ENCODE results near the gene SLC5A1. TPM values are rescaled to one million over a fixed set of nuclear protein-coding genes. Genes with fewer than 3 reads are reported as not detected.
A peak's percentile ranks its signal among the peaks of the same experiment; 100 is the strongest.

The SLC5A1 gene
- total and polyA plus RNA-seq, 2 donors from 2014 or later = 1.0 to 3.0 TPM

- Histone ChIP-seq H3K27me3 (ENCODE audit: control insufficient read depth, insufficient read depth, low read length) (no peaks in the 10 kb centered on the region), H3K4me3 (ENCODE audit: low read length in 3 of 3) (peak overlapping the region in 1 of 3 donors; percentile 32), H3K36me3 (ENCODE audit: control insufficient read depth in 2 of 3, insufficient read depth in 3 of 3, low read length in 3 of 3) (no peaks in the 10 kb centered on the region), H3K9ac (ENCODE audit: low read length in 3 of 3) (no peak overlapping the region), H3K27ac (ENCODE audit: low read depth in 2 of 2, low read length in 2 of 2) (no peak overlapping the region), H3K9me3 (ENCODE audit: control insufficient read depth in 2 of 3, insufficient read depth in 1 of 3, low read length in 3 of 3) (no peaks in the 10 kb centered on the region), H3K4me1 (ENCODE audit: control insufficient read depth in 2 of 3, insufficient read depth in 2 of 3, low read depth in 1 of 3, low read length in 3 of 3) (no peaks in the 10 kb centered on the region)
- DNase-seq = no peak
- intact Hi-C loops (cut with DNase I) = no loop called here
- FAIRE-seq = no peak
- TF ChIP-seq, protein P1, sequence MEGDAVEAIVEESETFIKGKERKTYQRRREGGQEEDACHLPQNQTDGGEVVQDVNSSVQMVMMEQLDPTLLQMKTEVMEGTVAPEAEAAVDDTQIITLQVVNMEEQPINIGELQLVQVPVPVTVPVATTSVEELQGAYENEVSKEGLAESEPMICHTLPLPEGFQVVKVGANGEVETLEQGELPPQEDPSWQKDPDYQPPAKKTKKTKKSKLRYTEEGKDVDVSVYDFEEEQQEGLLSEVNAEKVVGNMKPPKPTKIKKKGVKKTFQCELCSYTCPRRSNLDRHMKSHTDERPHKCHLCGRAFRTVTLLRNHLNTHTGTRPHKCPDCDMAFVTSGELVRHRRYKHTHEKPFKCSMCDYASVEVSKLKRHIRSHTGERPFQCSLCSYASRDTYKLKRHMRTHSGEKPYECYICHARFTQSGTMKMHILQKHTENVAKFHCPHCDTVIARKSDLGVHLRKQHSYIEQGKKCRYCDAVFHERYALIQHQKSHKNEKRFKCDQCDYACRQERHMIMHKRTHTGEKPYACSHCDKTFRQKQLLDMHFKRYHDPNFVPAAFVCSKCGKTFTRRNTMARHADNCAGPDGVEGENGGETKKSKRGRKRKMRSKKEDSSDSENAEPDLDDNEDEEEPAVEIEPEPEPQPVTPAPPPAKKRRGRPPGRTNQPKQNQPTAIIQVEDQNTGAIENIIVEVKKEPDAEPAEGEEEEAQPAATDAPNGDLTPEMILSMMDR (IDR thresholded peaks at IDR 0.05; ENCODE audit: borderline replicate concordance, extremely low read depth, insufficient read depth) = no peak
Observed at GRCh38 chr22:32043391-32043790, 330 bp downstream of the SLC5A1 start.

DNA sequence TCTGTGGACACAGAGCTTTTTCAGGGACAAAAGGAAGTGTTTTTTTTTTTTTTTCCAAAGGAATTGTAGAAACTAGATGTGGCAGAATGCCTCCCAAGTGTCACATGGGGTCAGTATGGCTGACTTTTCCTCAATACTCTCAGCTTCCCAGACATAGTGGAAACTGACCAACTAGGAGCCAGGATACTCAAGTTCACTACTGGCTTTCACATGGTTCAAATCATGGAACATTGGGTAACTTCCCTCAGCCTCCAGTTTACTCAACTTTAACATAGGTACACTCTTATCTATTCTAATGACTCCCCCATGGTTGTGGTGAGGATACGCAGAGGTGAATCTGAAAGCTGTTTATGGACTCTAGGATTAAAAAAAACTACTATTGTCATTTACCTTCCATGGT, 1.4 kb downstream of the SLC5A1 start:
- FAIRE-seq (no peak), DNase-seq (no peak)
- TF ChIP-seq, protein P1 (IDR thresholded peaks at IDR 0.05; ENCODE audit: borderline replicate concordance, extremely low read depth, insufficient read depth) = no peak
- Histone ChIP-seq H3K4me3 (ENCODE audit: low read length in 3 of 3) (no peak overlapping the region), H3K9me3 (ENCODE audit: control insufficient read depth in 2 of 3, insufficient read depth in 1 of 3, low read length in 3 of 3) (no peaks in the 10 kb centered on the region), H3K27ac (ENCODE audit: low read depth in 2 of 2, low read length in 2 of 2) (no peak overlapping the region), H3K9ac (ENCODE audit: low read length in 3 of 3) (no peak overlapping the region), H3K4me1 (ENCODE audit: control insufficient read depth in 2 of 3, insufficient read depth in 2 of 3, low read depth in 1 of 3, low read length in 3 of 3) (no peaks in the 10 kb centered on the region), H3K27me3 (ENCODE audit: control insufficient read depth, insufficient read depth, low read length) (no peaks in the 10 kb centered on the region), H3K36me3 (ENCODE audit: control insufficient read depth in 2 of 3, insufficient read depth in 3 of 3, low read length in 3 of 3) (no peaks in the 10 kb centered on the region)
- intact Hi-C loops (cut with DNase I) = no loop called here

DNA sequence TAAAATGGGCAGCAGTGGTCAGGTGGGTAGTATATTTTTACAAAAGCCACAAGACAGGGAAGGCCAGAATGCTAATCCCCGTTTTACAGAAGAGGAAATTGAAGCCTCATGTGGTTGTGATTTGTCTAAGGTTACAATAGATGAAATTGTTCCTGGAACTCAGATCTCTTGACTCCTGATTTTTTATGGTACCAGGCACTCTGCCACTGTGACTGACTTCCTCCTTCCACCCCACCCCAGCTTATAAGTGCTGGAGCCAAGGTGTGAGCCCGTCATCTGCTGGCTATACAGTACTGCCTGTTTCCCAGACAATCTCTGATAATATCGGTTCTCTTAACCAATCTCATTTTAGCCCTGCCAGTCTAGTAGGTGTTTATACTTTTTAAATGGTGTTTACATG, 1.9 kb downstream of the SLC5A1 start:
- FAIRE-seq (no peak), DNase-seq (no peak)
- Histone ChIP-seq H3K27me3 (ENCODE audit: control insufficient read depth, insufficient read depth, low read length) (no peaks in the 10 kb centered on the region), H3K9me3 (ENCODE audit: control insufficient read depth in 2 of 3, insufficient read depth in 1 of 3, low read length in 3 of 3) (no peaks in the 10 kb centered on the region), H3K4me1 (ENCODE audit: control insufficient read depth in 2 of 3, insufficient read depth in 2 of 3, low read depth in 1 of 3, low read length in 3 of 3) (no peaks in the 10 kb centered on the region), H3K4me3 (ENCODE audit: low read length in 3 of 3) (no peak overlapping the region), H3K9ac (ENCODE audit: low read length in 3 of 3) (no peak overlapping the region), H3K36me3 (ENCODE audit: control insufficient read depth in 2 of 3, insufficient read depth in 3 of 3, low read length in 3 of 3) (no peaks in the 10 kb centered on the region), H3K27ac (ENCODE audit: low read depth in 2 of 2, low read length in 2 of 2) (no peak overlapping the region)
- TF ChIP-seq, protein P1 (IDR thresholded peaks at IDR 0.05; ENCODE audit: borderline replicate concordance, extremely low read depth, insufficient read depth) = no peak
- intact Hi-C loops (cut with DNase I) = no loop called here

- intact Hi-C loops (cut with DNase I) = no loop called here
- no peaks in the 10 kb centered on the region for H3K27me3 ChIP-seq (ENCODE audit: control insufficient read depth, insufficient read depth, low read length)
- H3K9ac ChIP-seq (ENCODE audit: low read length in 3 of 3) = no peak overlapping the region
- H3K4me3 ChIP-seq (ENCODE audit: low read length in 3 of 3) = no peak overlapping the region
- H3K4me1 ChIP-seq (ENCODE audit: control insufficient read depth in 2 of 3, insufficient read depth in 2 of 3, low read depth in 1 of 3, low read length in 3 of 3) = no peaks in the 10 kb centered on the region
- no peaks in the 10 kb centered on the region for H3K36me3 ChIP-seq (ENCODE audit: control insufficient read depth in 2 of 3, insufficient read depth in 3 of 3, low read length in 3 of 3)
- TF ChIP-seq, protein P1 (IDR thresholded peaks at IDR 0.05; ENCODE audit: borderline replicate concordance, extremely low read depth, insufficient read depth) = no peak
- no peak overlapping the region for H3K27ac ChIP-seq (ENCODE audit: low read depth in 2 of 2, low read length in 2 of 2)
- DNase-seq = no peak
- no peaks in the 10 kb centered on the region for H3K9me3 ChIP-seq (ENCODE audit: control insufficient read depth in 2 of 3, insufficient read depth in 1 of 3, low read length in 3 of 3)
- FAIRE-seq = no peak
Observed at GRCh38 chr22:32048069-32048468, 5.0 kb downstream of the SLC5A1 start.
